T47D (cell line): ENCODE measurements around the gene EBPL.

Experiments used
- DNase-seq, 2 experiments: peaks; one replicate each; pipeline versions ENCODE4 v3.0.0 to v3.0.0-alpha.2; 2011 to 2012; ENCODE audit warnings: low read depth in 1 of 2, low spot score in 1 of 2
- JUND ChIP-seq: IDR thresholded peaks from 2 replicates; pipeline ENCODE4 v1.6.1; 2012; ENCODE audit warnings: low read depth
- in situ Hi-C: cut with HindIII; loops from 2 replicates; pipeline ENCODE4 v1.10.0; 2016; ENCODE audit warnings: low sequenced_read_pairs, low pct_unique_long_range_greater_than_20kb

The EBPL gene

GRCh38 chr13:49638030-49638743 lies 53.1 kb downstream of the EBPL start:
- in situ Hi-C loops = no loop called here
- no peak for DNase-seq
- no peak for TF ChIP-seq JUND

- in situ Hi-C loops = no loop called here
- DNase-seq = no peak
- TF ChIP-seq JUND = no peak
These were observed 54.6 kb downstream of the EBPL start for GRCh38 chr13:49636705-49637104.

GRCh38 chr13:49635599-49636433 lies 55.5 kb downstream of the EBPL start:
- DNase-seq = peak in 1 of 2 experiments; percentile 49
- in situ Hi-C loops = no loop called here
- no peak for TF ChIP-seq JUND

GRCh38 chr13:49633710-49634109 lies 57.6 kb downstream of the EBPL start:
- no peak for DNase-seq
- no peak for TF ChIP-seq JUND
- in situ Hi-C loops = no loop called here

- DNase-seq = no peak
- TF ChIP-seq JUND = no peak
- in situ Hi-C loops = no loop called here
These were observed 59.1 kb downstream of the EBPL start for GRCh38 chr13:49632156-49632555.

- in situ Hi-C loops = no loop called here
- TF ChIP-seq JUND = no peak
These were observed 60.7 kb downstream of the EBPL start for GRCh38 chr13:49630580-49630979.

GRCh38 chr13:49629947-49630346 lies 61.3 kb downstream of the EBPL start:
- no peak for DNase-seq
- TF ChIP-seq JUND = no peak
- in situ Hi-C loops = no loop called here

More at GRCh38 chr13:49630580-49630979, 60.7 kb downstream of the EBPL start:
- DNase-seq = no peak

- no peak for DNase-seq
- in situ Hi-C loops = no loop called here
- no peak for TF ChIP-seq JUND
These were observed 61.9 kb downstream of the EBPL start for GRCh38 chr13:49629196-49629938.

- DNase-seq = peak; percentile 48 to 85
- TF ChIP-seq JUND = no peak
- in situ Hi-C loops = no loop called here
These were observed 63.2 kb downstream of the EBPL start, which contains the start of gene ARL11 for GRCh38 chr13:49627831-49628652. Gene ARL11 (plus strand): TSS chr13:49628507. CDS start chr13:49630448, 1,941 bp downstream.

- in situ Hi-C loops = no loop called here
- TF ChIP-seq JUND = no peak
- DNase-seq = no peak
These were observed 65.8 kb downstream of the EBPL start for GRCh38 chr13:49625392-49626079.

GRCh38 chr13:49624229-49624628 lies 67.1 kb downstream of the EBPL start:
- TF ChIP-seq JUND = no peak
- no peak for DNase-seq
- in situ Hi-C loops = no loop called here
